ENCODE data around the gene ZMIZ1.

Gene ZMIZ1

GRCh38 chr10:79287973-79288723 lies 219.4 kb downstream of the ZMIZ1 start:
- H3K27ac ChIP-seq: no peak overlapping the region
- DNase-seq: no peak
- no peak overlapping the region for H3K4me3 ChIP-seq (ENCODE audit: low read depth, low read length)
- peaks cover 65% of the 10 kb centered on the region for H3K36me3 ChIP-seq
- TF ChIP-seq, protein P1, sequence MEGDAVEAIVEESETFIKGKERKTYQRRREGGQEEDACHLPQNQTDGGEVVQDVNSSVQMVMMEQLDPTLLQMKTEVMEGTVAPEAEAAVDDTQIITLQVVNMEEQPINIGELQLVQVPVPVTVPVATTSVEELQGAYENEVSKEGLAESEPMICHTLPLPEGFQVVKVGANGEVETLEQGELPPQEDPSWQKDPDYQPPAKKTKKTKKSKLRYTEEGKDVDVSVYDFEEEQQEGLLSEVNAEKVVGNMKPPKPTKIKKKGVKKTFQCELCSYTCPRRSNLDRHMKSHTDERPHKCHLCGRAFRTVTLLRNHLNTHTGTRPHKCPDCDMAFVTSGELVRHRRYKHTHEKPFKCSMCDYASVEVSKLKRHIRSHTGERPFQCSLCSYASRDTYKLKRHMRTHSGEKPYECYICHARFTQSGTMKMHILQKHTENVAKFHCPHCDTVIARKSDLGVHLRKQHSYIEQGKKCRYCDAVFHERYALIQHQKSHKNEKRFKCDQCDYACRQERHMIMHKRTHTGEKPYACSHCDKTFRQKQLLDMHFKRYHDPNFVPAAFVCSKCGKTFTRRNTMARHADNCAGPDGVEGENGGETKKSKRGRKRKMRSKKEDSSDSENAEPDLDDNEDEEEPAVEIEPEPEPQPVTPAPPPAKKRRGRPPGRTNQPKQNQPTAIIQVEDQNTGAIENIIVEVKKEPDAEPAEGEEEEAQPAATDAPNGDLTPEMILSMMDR (IDR thresholded peaks at IDR 0.05; ENCODE audit: low read depth, low read length): no peak
- no peaks in the 10 kb centered on the region for H3K27me3 ChIP-seq (ENCODE audit: insufficient read depth, low read depth, severe bottlenecking)
- no peaks in the 10 kb centered on the region for H3K9me3 ChIP-seq (ENCODE audit: severe bottlenecking)

DNA sequence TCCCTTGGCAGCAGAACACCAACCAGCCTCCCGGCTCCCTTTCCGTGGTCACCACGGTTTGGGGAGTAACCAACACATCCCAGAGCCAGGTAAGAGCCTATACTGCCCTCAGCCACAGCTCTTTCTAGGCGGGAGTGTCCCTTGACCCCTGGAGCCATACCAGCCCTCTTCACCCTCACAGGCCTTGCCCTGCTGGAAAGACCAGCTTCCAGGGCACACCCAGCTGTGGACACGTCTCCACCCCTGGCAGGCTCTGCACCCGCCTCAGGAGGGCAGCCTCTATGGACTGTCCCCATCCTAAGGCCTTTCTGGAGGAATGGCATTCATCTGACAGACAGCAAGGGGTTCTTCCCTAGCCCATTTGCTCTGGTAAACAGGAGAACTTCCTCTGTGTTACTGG lies 221.0 kb downstream of the ZMIZ1 start:
- Histone ChIP-seq H3K9me3 (ENCODE audit: severe bottlenecking) (no peaks in the 10 kb centered on the region), H3K36me3 (peaks cover 64% of the 10 kb centered on the region), H3K27ac (no peak overlapping the region), H3K4me3 (ENCODE audit: low read depth, low read length) (no peak overlapping the region), H3K27me3 (ENCODE audit: insufficient read depth, low read depth, severe bottlenecking) (no peaks in the 10 kb centered on the region)
- TF ChIP-seq, protein P1 (IDR thresholded peaks at IDR 0.05; ENCODE audit: low read depth, low read length): no peak
- no peak for DNase-seq

- TF ChIP-seq, protein P1 (IDR thresholded peaks at IDR 0.05; ENCODE audit: low read depth, low read length): no peak
- DNase-seq: no peak
- Histone ChIP-seq H3K9me3 (ENCODE audit: severe bottlenecking) (no peaks in the 10 kb centered on the region), H3K36me3 (peaks cover 69% of the 10 kb centered on the region), H3K27ac (no peak overlapping the region), H3K4me3 (ENCODE audit: low read depth, low read length) (no peak overlapping the region), H3K27me3 (ENCODE audit: insufficient read depth, low read depth, severe bottlenecking) (no peaks in the 10 kb centered on the region)
Measured at GRCh38 chr10:79292026-79292766, 223.4 kb downstream of the ZMIZ1 start.

GRCh38 chr10:79292891-79293746 lies 224.4 kb downstream of the ZMIZ1 start:
- Histone ChIP-seq H3K27ac (no peak overlapping the region), H3K27me3 (ENCODE audit: insufficient read depth, low read depth, severe bottlenecking) (no peaks in the 10 kb centered on the region), H3K36me3 (peaks cover 72% of the 10 kb centered on the region), H3K4me3 (ENCODE audit: low read depth, low read length) (no peak overlapping the region), H3K9me3 (ENCODE audit: severe bottlenecking) (no peaks in the 10 kb centered on the region)
- peak; percentile 55 for DNase-seq
- TF ChIP-seq, protein P1 (IDR thresholded peaks at IDR 0.05; ENCODE audit: low read depth, low read length): peak; percentile 78

GRCh38 chr10:79293841-79294581 lies 225.2 kb downstream of the ZMIZ1 start:
- Histone ChIP-seq H3K36me3 (peaks cover 71% of the 10 kb centered on the region), H3K27me3 (ENCODE audit: insufficient read depth, low read depth, severe bottlenecking) (no peaks in the 10 kb centered on the region), H3K4me3 (ENCODE audit: low read depth, low read length) (no peak overlapping the region), H3K9me3 (ENCODE audit: severe bottlenecking) (no peaks in the 10 kb centered on the region), H3K27ac (no peak overlapping the region)
- TF ChIP-seq, protein P1 (IDR thresholded peaks at IDR 0.05; ENCODE audit: low read depth, low read length): no peak
- DNase-seq: no peak

All from WERI-Rb-1 (cell line).